GM12875 (cell line): ENCODE data around the gene SP8.

Source experiments
- H3K4me3 ChIP-seq: one replicate; pipeline ENCODE4 v1.5.1; 2011; ENCODE audit warnings: low read depth, low read length, control low read depth
- TF ChIP-seq, protein P1 (sequence below): IDR thresholded peaks from 2 replicates; pipeline ENCODE4 v1.5.1; 2011; ENCODE audit warnings: low read depth, mild to moderate bottlenecking, control low read depth, inconsistent platforms, low read length, moderate library complexity, borderline replicate concordance; ENCODE audit not compliant: insufficient read depth

Gene SP8

DNA sequence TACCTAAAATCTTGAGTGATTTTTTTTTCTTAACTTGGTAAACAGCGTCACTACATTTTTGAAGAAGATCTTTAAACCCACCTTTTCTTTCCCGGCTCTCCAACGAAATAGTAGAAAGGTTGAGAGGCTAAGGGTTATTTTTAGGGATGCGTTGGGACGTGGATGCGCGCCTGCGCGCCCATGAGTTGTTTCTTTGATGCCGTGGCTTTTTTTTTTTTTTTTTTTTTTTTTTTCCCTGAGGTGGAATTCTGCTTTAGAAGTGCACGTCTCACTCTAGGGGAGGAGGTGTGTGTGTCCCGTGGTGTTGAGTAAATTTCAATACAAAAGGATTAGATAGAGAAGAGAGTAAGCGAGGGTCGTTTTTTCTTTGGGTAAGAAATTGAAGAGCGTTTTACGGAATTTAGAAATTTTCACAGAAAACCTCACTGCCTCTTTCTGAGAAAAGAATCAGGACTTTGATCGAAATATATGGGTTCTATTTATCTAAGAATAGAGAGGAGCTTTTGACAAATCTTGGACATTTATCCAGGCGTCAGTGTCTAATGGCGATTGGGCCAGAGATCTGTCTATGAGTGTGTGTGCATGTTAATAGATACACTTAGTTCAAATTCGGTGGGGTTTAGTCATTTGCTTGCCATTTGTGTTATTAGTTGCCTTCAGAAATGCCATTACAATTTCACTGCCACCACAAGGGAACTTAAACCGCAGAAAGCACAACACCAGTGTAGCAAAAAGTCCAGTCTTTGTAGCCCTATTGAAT, 1.2 kb upstream of the SP8 start:
- TF ChIP-seq, protein P1, sequence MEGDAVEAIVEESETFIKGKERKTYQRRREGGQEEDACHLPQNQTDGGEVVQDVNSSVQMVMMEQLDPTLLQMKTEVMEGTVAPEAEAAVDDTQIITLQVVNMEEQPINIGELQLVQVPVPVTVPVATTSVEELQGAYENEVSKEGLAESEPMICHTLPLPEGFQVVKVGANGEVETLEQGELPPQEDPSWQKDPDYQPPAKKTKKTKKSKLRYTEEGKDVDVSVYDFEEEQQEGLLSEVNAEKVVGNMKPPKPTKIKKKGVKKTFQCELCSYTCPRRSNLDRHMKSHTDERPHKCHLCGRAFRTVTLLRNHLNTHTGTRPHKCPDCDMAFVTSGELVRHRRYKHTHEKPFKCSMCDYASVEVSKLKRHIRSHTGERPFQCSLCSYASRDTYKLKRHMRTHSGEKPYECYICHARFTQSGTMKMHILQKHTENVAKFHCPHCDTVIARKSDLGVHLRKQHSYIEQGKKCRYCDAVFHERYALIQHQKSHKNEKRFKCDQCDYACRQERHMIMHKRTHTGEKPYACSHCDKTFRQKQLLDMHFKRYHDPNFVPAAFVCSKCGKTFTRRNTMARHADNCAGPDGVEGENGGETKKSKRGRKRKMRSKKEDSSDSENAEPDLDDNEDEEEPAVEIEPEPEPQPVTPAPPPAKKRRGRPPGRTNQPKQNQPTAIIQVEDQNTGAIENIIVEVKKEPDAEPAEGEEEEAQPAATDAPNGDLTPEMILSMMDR: no peak
- no peak overlapping the region for H3K4me3 ChIP-seq

DNA sequence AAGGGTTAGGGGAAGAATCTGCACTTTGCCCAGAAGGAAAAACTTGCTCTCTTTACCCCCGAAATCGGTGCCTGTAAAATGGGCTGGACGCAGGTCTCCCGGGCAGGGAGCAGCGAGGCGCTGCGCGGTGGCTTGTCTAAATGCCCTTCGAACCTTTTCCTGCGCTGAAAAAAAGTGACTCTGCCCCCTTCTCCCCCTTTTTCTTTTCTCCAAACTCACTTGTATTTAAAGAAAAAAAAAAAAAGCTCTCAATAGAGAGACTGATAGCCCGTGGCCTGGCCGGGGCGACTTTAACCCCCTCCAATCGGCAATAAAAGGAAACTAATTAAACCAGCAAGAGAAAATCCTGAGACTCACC, 286 bp downstream of the SP8 start:
- TF ChIP-seq, protein P1: no peak
- no peak overlapping the region for H3K4me3 ChIP-seq

DNA sequence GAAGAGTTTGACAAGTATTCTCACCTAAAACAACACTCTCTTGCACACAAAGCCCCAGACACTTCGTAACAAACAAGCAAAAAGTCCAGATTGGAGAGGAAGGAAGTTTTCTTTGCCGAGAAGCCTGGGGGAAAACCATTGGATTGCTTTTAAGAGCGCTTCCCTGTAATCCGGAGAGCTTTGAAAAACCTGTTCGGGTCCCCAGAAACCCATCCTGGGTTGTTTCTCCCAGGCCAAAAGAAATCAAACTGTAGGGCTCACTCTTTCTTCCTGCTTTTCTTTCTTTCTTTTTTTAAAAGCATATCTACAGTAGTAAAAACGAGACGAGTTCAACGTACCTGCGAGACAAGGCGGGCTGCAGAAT, 655 bp downstream of the SP8 start:
- TF ChIP-seq, protein P1: no peak
- no peak overlapping the region for H3K4me3 ChIP-seq

DNA sequence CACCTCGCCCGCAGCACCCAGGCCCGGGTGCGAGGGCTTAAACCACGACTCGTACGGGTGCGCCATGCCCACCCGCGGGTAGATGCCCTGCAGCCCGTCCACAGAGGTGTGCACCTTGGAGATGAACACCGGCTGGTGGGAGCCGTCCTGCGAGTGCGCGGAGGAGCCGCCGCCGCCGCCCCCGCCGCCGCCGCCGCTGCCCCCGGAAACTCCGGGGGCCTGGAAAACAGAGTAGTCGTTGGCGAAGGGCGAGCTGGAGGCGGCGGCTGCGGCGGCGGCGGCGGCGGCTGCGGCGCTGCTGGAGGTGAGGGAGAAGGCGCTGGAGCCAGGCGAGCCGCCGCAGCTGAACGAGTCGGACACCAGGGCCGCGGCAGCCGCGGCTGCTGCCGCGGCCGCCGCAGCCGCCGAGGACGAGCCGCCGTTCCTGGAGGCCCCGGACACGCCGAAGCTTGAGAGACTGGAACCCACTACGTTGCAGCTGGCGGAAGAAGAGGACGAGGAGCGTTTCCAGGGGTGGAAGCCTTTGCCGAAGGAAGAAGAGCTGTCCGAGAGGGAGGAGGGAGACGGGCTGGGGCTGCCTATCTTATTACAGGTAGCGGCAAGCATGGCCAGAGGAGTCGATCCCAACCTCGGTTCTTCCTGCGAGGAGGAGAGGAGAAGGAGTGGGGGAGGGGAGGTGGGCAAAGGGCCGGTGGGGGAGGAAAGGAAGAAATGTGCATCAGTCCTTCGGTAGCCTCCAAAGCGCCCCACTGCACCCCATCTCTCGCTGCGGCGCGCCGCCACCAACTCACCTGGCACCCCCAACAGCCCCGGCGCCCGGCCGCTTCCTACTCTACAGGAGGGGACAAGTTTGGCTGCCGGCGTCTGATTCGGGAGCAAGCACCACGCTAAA, 1.3 kb downstream of the SP8 start:
- H3K4me3 ChIP-seq: no peak overlapping the region
- TF ChIP-seq, protein P1: no peak

DNA sequence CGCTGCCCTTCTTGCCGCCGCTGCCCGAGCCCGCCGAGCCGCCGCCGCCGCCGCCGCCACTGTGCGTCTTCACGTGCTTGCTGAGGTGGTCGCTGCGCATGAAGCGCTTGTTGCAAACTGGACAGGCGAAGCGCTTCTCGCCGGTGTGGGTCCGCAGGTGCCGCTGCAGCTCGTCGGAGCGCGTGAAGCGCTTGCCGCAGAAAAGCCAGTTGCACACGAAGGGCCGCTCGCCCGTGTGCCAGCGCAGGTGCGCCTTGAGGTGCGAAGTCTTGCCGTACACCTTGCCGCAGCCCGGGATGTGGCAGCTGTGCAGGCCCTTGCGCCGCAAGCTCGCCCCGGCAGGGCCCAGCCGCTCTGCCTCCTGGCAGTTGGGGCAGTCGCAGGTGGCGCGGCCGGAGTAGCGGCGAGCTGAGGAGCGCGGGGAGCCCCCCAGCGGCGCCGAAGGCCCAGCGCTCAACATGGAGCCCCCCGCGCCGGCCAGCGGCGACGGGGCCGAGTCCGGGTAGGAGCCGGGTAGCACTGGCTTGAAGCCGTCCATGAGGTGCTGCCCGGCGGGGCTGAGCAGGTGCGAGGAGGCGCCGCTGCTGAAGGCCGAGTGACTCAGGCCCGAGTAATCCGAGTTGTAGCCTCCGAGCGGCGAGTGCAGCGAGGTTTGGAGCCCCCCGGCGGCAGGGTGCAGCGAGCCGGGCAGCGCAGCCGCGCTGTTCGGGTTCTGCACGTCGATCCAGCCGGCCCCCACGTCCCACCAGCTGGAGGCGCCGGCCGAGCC, 2.1 kb downstream of the SP8 start:
- TF ChIP-seq, protein P1: no peak
- H3K4me3 ChIP-seq: no peak overlapping the region

DNA sequence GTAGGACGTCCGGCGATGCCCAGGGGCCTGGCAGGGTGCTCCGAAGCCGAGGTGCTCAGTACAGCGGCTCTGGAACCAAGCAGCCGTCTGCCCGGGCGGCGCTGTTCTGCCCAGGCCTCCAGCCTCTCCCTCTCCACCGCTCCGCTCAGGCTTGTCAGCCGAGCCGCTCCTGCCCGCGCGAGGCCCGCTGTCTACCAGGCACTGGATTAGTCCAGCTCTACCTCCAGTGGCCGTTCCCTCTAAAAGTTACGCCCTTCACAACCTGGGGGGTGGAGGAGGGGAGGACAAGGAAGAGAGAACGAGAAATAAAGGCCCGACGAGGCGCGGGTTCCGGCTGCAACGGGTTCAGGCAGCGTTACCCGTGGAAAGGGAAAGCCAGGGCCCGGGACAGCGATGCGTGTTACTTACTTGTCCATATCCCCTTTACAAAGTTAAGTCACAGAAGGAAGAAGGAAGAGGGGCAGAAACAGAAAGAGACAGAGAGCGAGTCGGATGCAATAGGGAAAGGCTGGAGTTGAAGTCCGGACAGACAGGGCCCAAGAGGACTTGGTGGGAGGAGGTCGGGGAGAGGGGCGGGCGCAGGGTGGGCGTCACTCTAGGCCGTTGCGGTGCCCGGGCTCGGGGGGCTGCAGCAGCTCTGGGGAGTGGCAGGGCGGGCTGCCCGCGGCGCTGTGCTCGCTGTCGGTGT, 2.8 kb downstream of the SP8 start:
- TF ChIP-seq, protein P1: no peak
- no peak overlapping the region for H3K4me3 ChIP-seq
